Neural cell (in vitro differentiated cells): ENCODE data around the gene POLN. TPM values are rescaled to one million over a fixed set of nuclear protein-coding genes. Genes with fewer than 3 reads are reported as not detected.

ENCODE experiments used
- H2AFZ ChIP-seq: fragments of 200-600, 300-800 bp; sonication (generic), shearing (Covaris generic); 2 replicates; pipeline ENCODE4 v1.6.0; 2014; ENCODE audit warnings: low read depth, mild to moderate bottlenecking, antibody characterized with exemption, low read length, moderate library complexity
- H3F3A ChIP-seq: fragments of 200-600 bp; shearing (Covaris generic); 2 replicates; pipeline ENCODE4 v1.6.1; 2016; ENCODE audit warnings: mild to moderate bottlenecking, moderate library complexity, mixed read lengths, antibody characterized with exemption, low read length; ENCODE audit not compliant: insufficient read depth, poor library complexity, severe bottlenecking
- H3K27ac ChIP-seq: fragments of 200-600, 300-800 bp; sonication (generic), shearing (Covaris generic); 2 replicates; pipeline ENCODE4 v1.5.1; 2014; ENCODE audit warnings: mild to moderate bottlenecking, low read length, moderate library complexity
- H3K27me3 ChIP-seq: fragments of 300-800, 200-600 bp; sonication (generic), shearing (Covaris generic); 2 replicates; pipeline ENCODE4 v1.6.0; 2014; ENCODE audit warnings: mild to moderate bottlenecking, low read depth, low read length, moderate library complexity; ENCODE audit not compliant: insufficient read depth
- H3K36me3 ChIP-seq: fragments of 300-800, 200-600 bp; sonication (generic), shearing (Covaris generic); 2 replicates; pipeline ENCODE4 v1.5.1; 2014; ENCODE audit warnings: mild to moderate bottlenecking, antibody characterized with exemption, low read length, moderate library complexity; ENCODE audit not compliant: insufficient read depth
- H3K4me2 ChIP-seq: fragments of 300-800, 200-600 bp; sonication (generic), shearing (Covaris generic); 2 replicates; pipeline ENCODE4 v1.6.0; 2014; ENCODE audit warnings: mild to moderate bottlenecking, low read length
- H3K4me3 ChIP-seq: fragments of 300-800, 200-600 bp; sonication (generic), shearing (Covaris generic); 2 replicates; pipeline ENCODE4 v1.5.1; 2014; ENCODE audit warnings: mild to moderate bottlenecking, low read length, moderate library complexity
- H3K79me2 ChIP-seq: fragments of 200-600 bp; shearing (Covaris generic); replicated peaks from 2 replicates; pipeline ENCODE4 v1.6.0; 2014; ENCODE audit warnings: mild to moderate bottlenecking, low read length, moderate library complexity; ENCODE audit not compliant: insufficient read depth
- H3K9ac ChIP-seq: fragments of 300-800, 200-600 bp; sonication (generic), shearing (Covaris generic); 2 replicates; pipeline ENCODE4 v1.6.1; 2016; ENCODE audit warnings: mild to moderate bottlenecking, low read length, mixed read lengths
- H3K9me2 ChIP-seq: fragments of 200-600 bp; shearing (Covaris generic); 2 replicates; pipeline ENCODE4 v1.6.1; 2016; ENCODE audit warnings: mild to moderate bottlenecking, low read length, mixed read lengths; ENCODE audit not compliant: insufficient read depth
- H3K9me3 ChIP-seq: fragments of 200-600, 300-800 bp; sonication (generic), shearing (Covaris generic); 2 replicates; pipeline ENCODE4 v1.6.1; 2016; ENCODE audit warnings: mild to moderate bottlenecking, mixed run types, low read length, moderate library complexity, mixed read lengths
- H4K20me1 ChIP-seq: fragments of 200-600 bp; shearing (Covaris generic); 2 replicates; pipeline ENCODE4 v1.6.1; 2016; ENCODE audit warnings: mild to moderate bottlenecking, mixed run types; ENCODE audit not compliant: insufficient read depth
- CTCF ChIP-seq: fragments of 450-650 bp; IDR thresholded peaks from 2 replicates; pipeline ENCODE4 v1.5.1; 2014; ENCODE audit warnings: antibody characterized with exemption, mild to moderate bottlenecking, moderate library complexity; ENCODE audit not compliant: poor library complexity, severe bottlenecking
- EP300 ChIP-seq: fragments of 450-650 bp; conservative IDR thresholded peaks from 2 replicates; pipeline ENCODE4 v1.6.1; 2014; ENCODE audit warnings: antibody characterized with exemption, mild to moderate bottlenecking, moderate library complexity; ENCODE audit not compliant: poor library complexity, severe bottlenecking
- EZH2 ChIP-seq: fragments of 200-600, 300-800 bp; shearing (Covaris generic), sonication (generic); IDR thresholded peaks from 2 replicates; pipeline ENCODE4 v1.6.1; 2014; ENCODE audit warnings: antibody characterized with exemption, low read length, borderline replicate concordance, mild to moderate bottlenecking; ENCODE audit not compliant: insufficient read depth, poor library complexity, severe bottlenecking
- MXI1 ChIP-seq: fragments of 450-650 bp; conservative IDR thresholded peaks from 2 replicates; pipeline ENCODE4 v1.6.1; 2014; ENCODE audit warnings: antibody characterized with exemption, mild to moderate bottlenecking; ENCODE audit not compliant: poor library complexity, severe bottlenecking
- POLR2AphosphoS5 ChIP-seq: IDR thresholded peaks from 2 replicates; pipeline ENCODE4 v1.6.1; 2012
- RAD21 ChIP-seq: fragments of 450-650 bp; conservative IDR thresholded peaks from 2 replicates; pipeline ENCODE4 v1.6.1; 2014; ENCODE audit warnings: antibody characterized with exemption, mild to moderate bottlenecking, moderate library complexity
- REST ChIP-seq: IDR thresholded peaks from 2 replicates; pipeline ENCODE4 v1.6.1; 2012; ENCODE audit warnings: borderline replicate concordance
- SMC3 ChIP-seq: fragments of 450-650 bp; conservative IDR thresholded peaks from 2 replicates; pipeline ENCODE4 v1.6.1; 2014; ENCODE audit warnings: antibody characterized with exemption, mild to moderate bottlenecking, moderate library complexity; ENCODE audit not compliant: poor library complexity
- TAF1 ChIP-seq: IDR thresholded peaks from 2 replicates; pipeline ENCODE4 v1.6.1; 2012; ENCODE audit warnings: low read depth
- polyA plus RNA-seq: library from polyadenylated mRNA; depleted of rRNA; stranded (reverse); fragments of >200 nt; gene quantifications from 2 replicates; pipeline ENCODE4 v1.2.3, GENCODE V29; 2014

Gene POLN
- polyA plus RNA-seq, 1 donor from 2014 or later: 1.1 TPM

GRCh38 chr4:2069986-2070385 is 171.9 kb downstream of the POLN start:
- no peak for TF ChIP-seq REST
- TF ChIP-seq TAF1: no peak
- TF ChIP-seq POLR2AphosphoS5: no peak
- no peak for TF ChIP-seq EP300
- no peak for TF ChIP-seq MXI1
- no peak for TF ChIP-seq CTCF
- no peak for TF ChIP-seq SMC3
- TF ChIP-seq RAD21: no peak
- no peak for TF ChIP-seq EZH2
- H3K9ac ChIP-seq: no peak overlapping the region
- no peaks in the 10 kb centered on the region for H4K20me1 ChIP-seq
- no peak overlapping the region for H3K4me2 ChIP-seq
- H3K9me3 ChIP-seq: no peaks in the 10 kb centered on the region
- no peaks in the 10 kb centered on the region for H3K79me2 ChIP-seq
- no peaks in the 10 kb centered on the region for H3K9me2 ChIP-seq
- no peaks in the 10 kb centered on the region for H3K27me3 ChIP-seq
- no peaks in the 10 kb centered on the region for H3K36me3 ChIP-seq
- no peak overlapping the region for H3K27ac ChIP-seq
- H3F3A ChIP-seq: no peaks in the 10 kb centered on the region
- H3K4me3 ChIP-seq: no peak overlapping the region
- no peak overlapping the region for H2AFZ ChIP-seq

- Histone ChIP-seq H3K9ac (no peak overlapping the region), H3K36me3 (no peaks in the 10 kb centered on the region), H3F3A (no peaks in the 10 kb centered on the region), H3K27ac (no peak overlapping the region), H3K9me3 (no peaks in the 10 kb centered on the region), H3K4me2 (no peak overlapping the region), H2AFZ (no peak overlapping the region), H4K20me1 (no peaks in the 10 kb centered on the region), H3K79me2 (no peaks in the 10 kb centered on the region), H3K27me3 (no peaks in the 10 kb centered on the region), H3K9me2 (no peaks in the 10 kb centered on the region), H3K4me3 (no peak overlapping the region)
- TF ChIP-seq REST (no peak), POLR2AphosphoS5 (no peak), EP300 (no peak), SMC3 (no peak), CTCF (no peak), EZH2 (no peak), RAD21 (no peak), MXI1 (no peak), TAF1 (no peak)
Observed at GRCh38 chr4:2069161-2069971, 172.6 kb downstream of the POLN start.
